Measurements from ENCODE around the gene PIGA.

DNA sequence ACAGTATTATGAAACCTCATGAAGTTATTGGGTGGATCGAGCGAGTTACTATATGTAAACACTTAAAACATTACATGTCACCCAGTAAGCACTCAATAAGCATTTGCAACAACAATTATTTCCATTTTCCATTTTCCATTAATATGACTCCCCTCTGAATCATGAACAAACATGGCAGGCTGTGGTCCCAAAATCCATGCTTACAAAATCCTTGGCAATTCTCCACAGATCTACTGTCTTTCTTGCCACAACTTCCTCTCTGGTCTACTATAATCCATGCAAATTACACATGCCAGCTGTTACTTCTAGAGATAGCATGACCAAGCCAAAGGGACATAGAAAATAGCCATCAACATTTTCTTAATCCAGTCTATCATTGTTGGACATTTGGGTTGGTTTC is 41.9 kb downstream of the PIGA start:
- TF ChIP-seq POLR2A (IDR thresholded peaks at IDR 0.05; ENCODE audit: low read depth, low read length) (no peak), MXI1 (IDR thresholded peaks at IDR 0.05; ENCODE audit: low read depth, low read length) (no peak), SP1 (IDR thresholded peaks at IDR 0.05; ENCODE audit: low read depth, low read length) (no peak)
- TF ChIP-seq, protein P1, sequence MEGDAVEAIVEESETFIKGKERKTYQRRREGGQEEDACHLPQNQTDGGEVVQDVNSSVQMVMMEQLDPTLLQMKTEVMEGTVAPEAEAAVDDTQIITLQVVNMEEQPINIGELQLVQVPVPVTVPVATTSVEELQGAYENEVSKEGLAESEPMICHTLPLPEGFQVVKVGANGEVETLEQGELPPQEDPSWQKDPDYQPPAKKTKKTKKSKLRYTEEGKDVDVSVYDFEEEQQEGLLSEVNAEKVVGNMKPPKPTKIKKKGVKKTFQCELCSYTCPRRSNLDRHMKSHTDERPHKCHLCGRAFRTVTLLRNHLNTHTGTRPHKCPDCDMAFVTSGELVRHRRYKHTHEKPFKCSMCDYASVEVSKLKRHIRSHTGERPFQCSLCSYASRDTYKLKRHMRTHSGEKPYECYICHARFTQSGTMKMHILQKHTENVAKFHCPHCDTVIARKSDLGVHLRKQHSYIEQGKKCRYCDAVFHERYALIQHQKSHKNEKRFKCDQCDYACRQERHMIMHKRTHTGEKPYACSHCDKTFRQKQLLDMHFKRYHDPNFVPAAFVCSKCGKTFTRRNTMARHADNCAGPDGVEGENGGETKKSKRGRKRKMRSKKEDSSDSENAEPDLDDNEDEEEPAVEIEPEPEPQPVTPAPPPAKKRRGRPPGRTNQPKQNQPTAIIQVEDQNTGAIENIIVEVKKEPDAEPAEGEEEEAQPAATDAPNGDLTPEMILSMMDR (IDR thresholded peaks at IDR 0.05 in 2 of 3, conservative IDR thresholded peaks at IDR 0.05 in 1 of 3; ENCODE audit: control insufficient read depth in 2 of 3, extremely low read depth in 1 of 3, insufficient read depth in 1 of 3, low read depth in 3 of 3, low read length in 3 of 3), result no peak

All from GM12878 (cell line).